ENCODE measurements around the gene SEC61A2.

The SEC61A2 gene

GRCh38 chr10:12130237-12130872, 878 bp downstream of the SEC61A2 start:
- TF ChIP-seq CTCF (IDR thresholded peaks at IDR 0.05; ENCODE audit: extremely low read depth, insufficient read depth, missing control alignments) = peak; percentile 49

GRCh38 chr10:12135631-12136030, 6.2 kb downstream of the SEC61A2 start:
- TF ChIP-seq CTCF (IDR thresholded peaks at IDR 0.05; ENCODE audit: extremely low read depth, insufficient read depth, missing control alignments) = no peak
- no peak for DNase-seq (ENCODE audit: low spot score)
- in situ Hi-C loops (cut with MboI; ENCODE audit: low pct_unique_long_range_greater_than_20kb, low sequenced_read_pairs, unreplicated experiment) = no loop called here

More at GRCh38 chr10:12130237-12130872, 878 bp downstream of the SEC61A2 start:
- in situ Hi-C loops (cut with MboI; ENCODE audit: low pct_unique_long_range_greater_than_20kb, low sequenced_read_pairs, unreplicated experiment) = no loop called here
- DNase-seq (ENCODE audit: low spot score) = peak; percentile 76

DNA sequence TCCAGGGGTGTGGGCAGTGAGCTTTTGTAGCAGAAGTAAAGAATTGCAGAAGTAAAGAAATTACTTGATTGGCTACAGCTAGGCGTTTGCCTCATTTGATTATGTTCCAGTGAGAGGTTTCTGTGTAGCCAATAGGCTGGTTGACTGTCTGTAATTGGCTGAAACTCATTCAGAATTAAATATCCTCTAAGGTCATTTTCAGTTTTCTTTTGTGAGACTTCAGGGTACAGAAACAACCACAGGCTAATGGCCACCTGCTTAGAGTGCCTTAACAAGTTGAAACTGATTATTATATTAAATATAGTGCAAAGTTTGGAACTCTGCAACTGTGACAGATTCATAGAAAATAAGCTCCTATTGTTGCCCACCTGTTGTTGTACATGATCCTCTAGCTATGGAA, 10.6 kb downstream of the SEC61A2 start:
- DNase-seq (ENCODE audit: low spot score) = no peak
- in situ Hi-C loops (cut with MboI; ENCODE audit: low pct_unique_long_range_greater_than_20kb, low sequenced_read_pairs, unreplicated experiment) = no loop called here
- no peak for TF ChIP-seq CTCF (IDR thresholded peaks at IDR 0.05; ENCODE audit: extremely low read depth, insufficient read depth, missing control alignments)

DNA sequence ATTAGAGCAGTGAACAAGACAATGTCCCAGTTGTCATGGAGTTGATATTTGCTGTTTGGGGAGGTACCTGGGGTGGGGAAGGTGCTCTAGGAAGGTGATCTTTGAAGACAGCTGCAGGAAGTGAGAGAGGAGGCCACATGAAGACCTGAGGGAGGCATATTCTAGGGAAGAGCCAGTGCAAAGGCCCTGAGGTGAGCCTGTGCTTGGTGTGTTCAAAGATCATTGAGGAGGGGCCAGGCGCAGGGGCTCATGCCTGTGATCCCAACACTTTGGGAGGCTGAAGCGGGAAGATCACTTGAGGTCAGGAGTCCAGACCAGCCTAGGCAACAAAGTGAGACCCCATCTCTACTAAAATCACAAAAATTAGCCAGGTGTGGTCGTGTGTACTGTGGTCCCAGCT, 15.1 kb downstream of the SEC61A2 start:
- in situ Hi-C loops (cut with MboI; ENCODE audit: low pct_unique_long_range_greater_than_20kb, low sequenced_read_pairs, unreplicated experiment) = no loop called here
- no peak for DNase-seq (ENCODE audit: low spot score)
- TF ChIP-seq CTCF (IDR thresholded peaks at IDR 0.05; ENCODE audit: extremely low read depth, insufficient read depth, missing control alignments) = no peak

GRCh38 chr10:12150163-12150562, 20.7 kb downstream of the SEC61A2 start:
- DNase-seq (ENCODE audit: low spot score) = no peak
- no peak for TF ChIP-seq CTCF (IDR thresholded peaks at IDR 0.05; ENCODE audit: extremely low read depth, insufficient read depth, missing control alignments)
- in situ Hi-C loops (cut with MboI; ENCODE audit: low pct_unique_long_range_greater_than_20kb, low sequenced_read_pairs, unreplicated experiment) = no loop called here

DNA sequence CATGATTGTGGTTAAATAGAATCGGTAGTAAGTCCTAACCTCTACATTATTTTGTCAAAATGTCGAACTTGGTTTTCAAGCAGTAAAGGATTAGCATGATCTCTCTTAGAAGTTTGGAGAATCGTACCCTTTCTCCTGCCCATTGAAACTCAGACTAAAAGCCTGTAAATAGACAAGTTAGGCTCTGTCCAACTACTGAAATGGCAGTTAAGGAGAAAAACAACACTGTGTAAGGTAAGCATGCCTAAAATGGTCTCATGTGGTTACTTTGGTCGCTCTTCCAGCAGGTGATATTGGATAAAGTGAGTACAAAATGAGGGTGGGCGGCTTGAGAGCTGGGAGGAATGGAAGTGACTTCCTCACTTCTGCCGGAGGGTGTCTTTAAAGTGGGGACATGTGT, 25.0 kb downstream of the SEC61A2 start:
- in situ Hi-C loops (cut with MboI; ENCODE audit: low pct_unique_long_range_greater_than_20kb, low sequenced_read_pairs, unreplicated experiment) = no loop called here

More for the DNA sequence above, 25.0 kb downstream of the SEC61A2 start:
- no peak for TF ChIP-seq CTCF (IDR thresholded peaks at IDR 0.05; ENCODE audit: extremely low read depth, insufficient read depth, missing control alignments)
- DNase-seq (ENCODE audit: low spot score) = no peak

Measured in GM13977 (cell line).